Cerebellar cortex (tissue), 1 donor: Measurements from ENCODE around the gene SCAMP5.

ENCODE experiments used
- DNase-seq: peaks from one replicate; pipeline ENCODE4 v3.0.0-alpha.2; 2015; ENCODE audit warnings: low spot score

SCAMP5 gene

GRCh38 chr15:74977599-74977998 lies 17.8 kb upstream of the SCAMP5 start:
- DNase-seq = no peak

GRCh38 chr15:74978077-74978476 lies 17.3 kb upstream of the SCAMP5 start:
- DNase-seq = no peak

- no peak for DNase-seq
These were observed 16.9 kb upstream of the SCAMP5 start for GRCh38 chr15:74978503-74978902.

GRCh38 chr15:74982183-74982582 lies 13.2 kb upstream of the SCAMP5 start:
- no peak for DNase-seq

GRCh38 chr15:74983725-74984231 lies 11.6 kb upstream of the SCAMP5 start:
- DNase-seq = no peak

GRCh38 chr15:74988007-74988800 lies 7.2 kb upstream of the SCAMP5 start:
- peak; percentile 43 for DNase-seq

GRCh38 chr15:74989527-74989926 lies 5.8 kb upstream of the SCAMP5 start:
- no peak for DNase-seq

GRCh38 chr15:74992619-74993018 lies 2.7 kb upstream of the SCAMP5 start:
- DNase-seq = no peak

GRCh38 chr15:74994236-74994635 lies 1.1 kb upstream of the SCAMP5 start:
- no peak for DNase-seq

- no peak for DNase-seq
These were observed 678 bp upstream of the SCAMP5 start for GRCh38 chr15:74994685-74995084.

- peak; percentile 80 for DNase-seq
These were observed 709 bp downstream of the SCAMP5 start for GRCh38 chr15:74995779-74996765.

- DNase-seq = no peak
These were observed 1.8 kb downstream of the SCAMP5 start for GRCh38 chr15:74997141-74997540.

- no peak for DNase-seq
These were observed 2.2 kb downstream of the SCAMP5 start for GRCh38 chr15:74997543-74997942.

- DNase-seq = no peak
These were observed 5.9 kb downstream of the SCAMP5 start for GRCh38 chr15:75001310-75001709.

- DNase-seq = no peak
These were observed 7.0 kb downstream of the SCAMP5 start for GRCh38 chr15:75002398-75002797.

GRCh38 chr15:75007216-75007615 lies 11.9 kb downstream of the SCAMP5 start:
- no peak for DNase-seq

GRCh38 chr15:75008221-75008625 lies 12.9 kb downstream of the SCAMP5 start:
- no peak for DNase-seq

- DNase-seq = no peak
These were observed 13.4 kb downstream of the SCAMP5 start for GRCh38 chr15:75008629-75009326.

GRCh38 chr15:75016431-75016830 lies 21.1 kb downstream of the SCAMP5 start:
- no peak for DNase-seq

- DNase-seq = no peak
These were observed 24.6 kb downstream of the SCAMP5 start for GRCh38 chr15:75019916-75020315.

GRCh38 chr15:75021341-75021740 lies 26.0 kb downstream of the SCAMP5 start:
- no peak for DNase-seq

- no peak for DNase-seq
These were observed 27.4 kb downstream of the SCAMP5 start for GRCh38 chr15:75022783-75023180.
